Activated CD8-positive, alpha-beta memory T cell treated with anti-CD3 and anti-CD28 coated beads, Interleukin-2, amount 10 ng/mL, durations not matched to agents 7 days and 5 days (primary cell): ENCODE results near the gene MBOAT1. TPM values are rescaled to one million over a fixed set of nuclear protein-coding genes. Genes with fewer than 3 reads are reported as not detected.

Experiments used
- ATAC-seq: fragments of 150-1000 bp; cut with Tn5 transposase; one replicate; pipeline ENCODE4 v1.10.0; 2021; ENCODE audit warnings: moderate library complexity
- CTCF ChIA-PET: fragments of 350-600 bp; sonication (Branson Sonifier 250); formaldehyde crosslinking; loops from one replicate; lab custom pipeline; 2021; ENCODE audit warnings: antibody characterized with exemption; lab: Charles Lee
- DNase-seq: peaks from one replicate; pipeline ENCODE4 v3.0.0-alpha.2; 2020
- H3K27ac Mint-ChIP-seq: one replicate; pipeline ENCODE4 v1.8.0; 2021; ENCODE audit warnings: mild to moderate bottlenecking, mixed read lengths
- H3K27me3 Mint-ChIP-seq: one replicate; pipeline ENCODE4 v1.8.0; 2021; ENCODE audit warnings: mixed read lengths
- H3K36me3 Mint-ChIP-seq: one replicate; pipeline ENCODE4 v1.8.0; 2021; ENCODE audit warnings: mild to moderate bottlenecking, mixed read lengths
- H3K4me1 Mint-ChIP-seq: one replicate; pipeline ENCODE4 v1.8.0; 2021; ENCODE audit warnings: mixed read lengths
- H3K4me3 Mint-ChIP-seq: one replicate; pipeline ENCODE4 v1.8.0; 2021; ENCODE audit warnings: mild to moderate bottlenecking, moderate library complexity, mixed read lengths
- H3K9me3 Mint-ChIP-seq: one replicate; pipeline ENCODE4 v1.8.0; 2022; ENCODE audit warnings: low read depth, mixed read lengths
- total RNA-seq, 2 experiments: library from RNA; stranded (reverse); gene quantifications; one replicate each; pipeline ENCODE4 v1.2.3, GENCODE V29; 2021

Gene MBOAT1
- total RNA-seq, 2 experiments from 2014 or later = 17.7 to 22.6 TPM

DNA sequence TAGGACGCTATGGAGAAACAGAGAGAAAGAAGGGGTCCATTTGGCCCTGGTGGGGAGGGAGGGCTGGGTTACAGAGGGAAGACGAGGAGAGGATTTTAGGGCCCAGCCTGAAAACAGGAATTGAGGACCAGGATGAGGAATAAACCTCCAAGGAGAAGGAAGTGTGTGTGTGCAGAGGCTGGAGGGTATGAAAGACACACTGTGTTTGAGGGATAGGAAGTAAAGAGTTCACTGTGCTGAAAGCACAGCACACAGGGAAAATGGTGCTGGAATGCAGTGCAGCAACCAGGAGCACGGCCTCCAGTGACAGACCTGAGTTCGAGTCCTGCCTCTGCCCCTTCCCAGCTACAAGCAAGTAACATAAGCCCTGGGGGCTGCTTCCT, 7.8 kb downstream of the MBOAT1 start:
- Mint-ChIP-seq H3K4me1 (peaks cover 81% of the 10 kb centered on the region), H3K9me3 (no peaks in the 10 kb centered on the region), H3K27ac (peak overlapping the region; percentile 61), H3K27me3 (no peaks in the 10 kb centered on the region), H3K36me3 (peaks cover 25% of the 10 kb centered on the region), H3K4me3 (no peak overlapping the region)
- no peak for ATAC-seq
- CTCF ChIA-PET = interaction anchor here (2.4 kb wide), 1 partner anchor 8 kb away, joined by 13 read pairs; the partner anchor contains the start of gene MBOAT1
- DNase-seq = no peak

GRCh38 chr6:20203561-20204511, 8.4 kb downstream of the MBOAT1 start:
- Mint-ChIP-seq H3K4me3 (no peak overlapping the region), H3K36me3 (peaks cover 27% of the 10 kb centered on the region), H3K4me1 (peaks cover 80% of the 10 kb centered on the region), H3K9me3 (no peaks in the 10 kb centered on the region), H3K27me3 (no peaks in the 10 kb centered on the region), H3K27ac (peak overlapping the region; percentile 61)
- DNase-seq (no peak), ATAC-seq (no peak)
- CTCF ChIA-PET = interaction anchor here (2.4 kb wide), 1 partner anchor 9 kb away, joined by 13 read pairs; the partner anchor contains the start of gene MBOAT1

DNA sequence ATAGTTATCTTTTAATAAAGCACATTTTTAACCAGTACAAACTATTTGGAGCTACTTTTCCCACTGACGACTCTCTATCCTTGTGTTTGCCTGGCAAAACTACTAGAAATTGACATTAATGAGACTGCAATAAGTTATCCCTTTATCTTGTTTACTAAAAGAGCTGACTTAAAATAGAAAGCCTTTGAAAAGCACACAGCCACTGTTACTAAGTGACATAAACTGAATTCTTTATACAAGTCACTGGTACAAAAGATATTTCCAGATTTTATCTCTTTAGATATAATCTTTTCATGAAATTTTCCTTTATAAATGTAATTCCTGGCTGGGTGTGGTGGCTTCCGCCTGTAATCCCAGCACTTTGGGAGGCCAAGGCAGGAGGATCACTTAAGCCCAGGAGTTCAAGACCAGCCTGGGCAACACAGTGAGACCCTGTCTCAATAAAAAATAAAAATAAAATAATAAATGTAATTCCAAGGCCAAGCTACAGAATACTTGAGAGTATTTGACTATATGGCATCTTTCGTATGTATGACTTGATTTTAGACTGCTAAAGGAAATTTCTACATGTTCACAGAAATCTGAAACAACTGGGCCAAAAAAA, 9.5 kb downstream of the MBOAT1 start:
- DNase-seq (no peak), ATAC-seq (no peak)
- no peaks in the 10 kb centered on the region for H3K9me3 Mint-ChIP-seq
- H3K27me3 Mint-ChIP-seq = no peaks in the 10 kb centered on the region
- peaks cover 75% of the 10 kb centered on the region for H3K4me1 Mint-ChIP-seq
- peaks cover 32% of the 10 kb centered on the region for H3K36me3 Mint-ChIP-seq
- H3K27ac Mint-ChIP-seq = peak overlapping the region; percentile 91
- CTCF ChIA-PET = interaction anchor here (2.1 to 2.4 kb wide), 2 partner anchors 10 to 76 kb away, joined by 7 to 13 read pairs; partner anchors contain the start of gene MBOAT1
- peak overlapping the region; percentile 46 for H3K4me3 Mint-ChIP-seq

DNA sequence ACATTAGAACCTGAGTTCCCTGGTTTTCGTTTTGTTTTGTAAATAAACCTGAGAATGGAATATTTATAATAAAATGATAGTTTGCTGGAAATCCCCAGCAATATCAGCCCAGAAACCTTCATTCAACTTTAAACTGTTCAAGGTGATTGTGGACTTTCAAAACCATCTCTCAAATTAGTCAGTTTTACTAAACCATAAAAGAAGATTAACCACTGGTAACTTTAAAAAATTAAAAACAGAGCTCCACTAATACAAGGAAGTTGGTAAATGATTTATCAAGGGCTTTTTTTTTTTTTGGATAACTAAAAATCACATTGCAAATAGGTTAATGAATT, 10.0 kb downstream of the MBOAT1 start:
- no peaks in the 10 kb centered on the region for H3K27me3 Mint-ChIP-seq
- CTCF ChIA-PET = interaction anchor here (2.1 to 2.4 kb wide), 2 partner anchors 10 to 75 kb away, joined by 7 to 13 read pairs; partner anchors contain the start of gene MBOAT1
- peaks cover 74% of the 10 kb centered on the region for H3K4me1 Mint-ChIP-seq
- peaks cover 36% of the 10 kb centered on the region for H3K36me3 Mint-ChIP-seq
- DNase-seq (no peak), ATAC-seq (no peak)
- H3K9me3 Mint-ChIP-seq = no peaks in the 10 kb centered on the region
- peak overlapping the region; percentile 91 for H3K27ac Mint-ChIP-seq
- no peak overlapping the region for H3K4me3 Mint-ChIP-seq

GRCh38 chr6:20200761-20201630, 11.3 kb downstream of the MBOAT1 start:
- H3K36me3 Mint-ChIP-seq = peaks cover 35% of the 10 kb centered on the region
- peaks cover 63% of the 10 kb centered on the region for H3K4me1 Mint-ChIP-seq
- H3K27me3 Mint-ChIP-seq = no peaks in the 10 kb centered on the region
- peak overlapping the region; percentile 71 for H3K27ac Mint-ChIP-seq
- ATAC-seq = no peak
- no peaks in the 10 kb centered on the region for H3K9me3 Mint-ChIP-seq
- DNase-seq = no peak
- no peak overlapping the region for H3K4me3 Mint-ChIP-seq
- CTCF ChIA-PET = interaction anchor here (0.8 to 2.1 kb wide), 3 partner anchors 74 to 327 kb away, joined by 3 to 7 read pairs (median 4); no protein-coding TSS in a partner anchor

DNA sequence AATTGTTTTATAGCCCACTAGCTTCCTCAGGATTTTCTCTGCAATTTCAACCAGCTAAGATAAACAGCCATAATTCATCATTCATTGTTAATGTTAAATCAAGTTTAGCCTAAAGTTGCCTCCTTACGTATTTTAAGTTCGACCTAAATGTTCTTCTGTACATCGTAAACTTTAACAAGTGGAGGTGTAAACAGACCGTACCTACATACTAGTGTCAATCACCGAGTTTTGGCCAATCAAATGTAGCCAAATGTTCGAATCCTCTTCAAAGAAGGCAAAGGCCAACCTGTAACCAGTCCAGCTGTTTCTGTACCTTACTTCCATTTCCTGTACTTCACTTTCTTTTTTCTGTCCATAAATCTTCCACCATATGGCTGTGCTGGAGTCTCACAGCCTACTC, 13.5 kb downstream of the MBOAT1 start:
- H3K27me3 Mint-ChIP-seq = no peaks in the 10 kb centered on the region
- H3K4me3 Mint-ChIP-seq = no peak overlapping the region
- no peak for DNase-seq
- H3K4me1 Mint-ChIP-seq = peaks cover 46% of the 10 kb centered on the region
- ATAC-seq = no peak
- H3K27ac Mint-ChIP-seq = no peak overlapping the region
- CTCF ChIA-PET = no interaction called here
- no peaks in the 10 kb centered on the region for H3K9me3 Mint-ChIP-seq
- H3K36me3 Mint-ChIP-seq = peaks cover 32% of the 10 kb centered on the region

GRCh38 chr6:20198156-20198774, 14.0 kb downstream of the MBOAT1 start:
- Mint-ChIP-seq H3K9me3 (no peaks in the 10 kb centered on the region), H3K36me3 (peaks cover 33% of the 10 kb centered on the region), H3K27me3 (no peaks in the 10 kb centered on the region), H3K4me1 (peaks cover 42% of the 10 kb centered on the region), H3K4me3 (no peak overlapping the region), H3K27ac (no peak overlapping the region)
- ATAC-seq (no peak), DNase-seq (no peak)
- CTCF ChIA-PET = no interaction called here

GRCh38 chr6:20197251-20197650, 15.0 kb downstream of the MBOAT1 start:
- DNase-seq (no peak), ATAC-seq (no peak)
- Mint-ChIP-seq H3K27me3 (no peaks in the 10 kb centered on the region), H3K27ac (no peak overlapping the region), H3K4me1 (peaks cover 37% of the 10 kb centered on the region), H3K36me3 (peaks cover 37% of the 10 kb centered on the region), H3K9me3 (no peaks in the 10 kb centered on the region), H3K4me3 (no peak overlapping the region)
- CTCF ChIA-PET = interaction anchor here (0.6 kb wide), 1 partner anchor 174 kb away, joined by 3 read pairs; no protein-coding TSS in a partner anchor

GRCh38 chr6:20192625-20193024, 19.6 kb downstream of the MBOAT1 start:
- H3K4me3 Mint-ChIP-seq = no peak overlapping the region
- ATAC-seq (no peak), DNase-seq (no peak)
- peaks cover 45% of the 10 kb centered on the region for H3K36me3 Mint-ChIP-seq
- H3K27me3 Mint-ChIP-seq = no peaks in the 10 kb centered on the region
- CTCF ChIA-PET = interaction anchor here (0.6 kb wide), 1 partner anchor 1686 kb away, joined by 3 read pairs; no protein-coding TSS in a partner anchor
- peaks cover 2% of the 10 kb centered on the region for H3K9me3 Mint-ChIP-seq
- no peak overlapping the region for H3K27ac Mint-ChIP-seq
- H3K4me1 Mint-ChIP-seq = peaks cover 23% of the 10 kb centered on the region

GRCh38 chr6:20191992-20192391, 20.3 kb downstream of the MBOAT1 start:
- no peak overlapping the region for H3K27ac Mint-ChIP-seq
- peaks cover 21% of the 10 kb centered on the region for H3K4me1 Mint-ChIP-seq
- H3K36me3 Mint-ChIP-seq = peaks cover 47% of the 10 kb centered on the region
- no peak overlapping the region for H3K4me3 Mint-ChIP-seq
- CTCF ChIA-PET = no interaction called here
- ATAC-seq = no peak
- no peaks in the 10 kb centered on the region for H3K27me3 Mint-ChIP-seq
- DNase-seq = no peak
- H3K9me3 Mint-ChIP-seq = peaks cover 2% of the 10 kb centered on the region

- CTCF ChIA-PET = no interaction called here
- no peak overlapping the region for H3K4me3 Mint-ChIP-seq
- H3K36me3 Mint-ChIP-seq = peaks cover 54% of the 10 kb centered on the region
- H3K9me3 Mint-ChIP-seq = peaks cover 2% of the 10 kb centered on the region
- peaks cover 17% of the 10 kb centered on the region for H3K4me1 Mint-ChIP-seq
- no peak for ATAC-seq
- H3K27me3 Mint-ChIP-seq = no peaks in the 10 kb centered on the region
- DNase-seq = no peak
- no peak overlapping the region for H3K27ac Mint-ChIP-seq
These were observed 23.6 kb downstream of the MBOAT1 start for GRCh38 chr6:20188630-20189075.

DNA sequence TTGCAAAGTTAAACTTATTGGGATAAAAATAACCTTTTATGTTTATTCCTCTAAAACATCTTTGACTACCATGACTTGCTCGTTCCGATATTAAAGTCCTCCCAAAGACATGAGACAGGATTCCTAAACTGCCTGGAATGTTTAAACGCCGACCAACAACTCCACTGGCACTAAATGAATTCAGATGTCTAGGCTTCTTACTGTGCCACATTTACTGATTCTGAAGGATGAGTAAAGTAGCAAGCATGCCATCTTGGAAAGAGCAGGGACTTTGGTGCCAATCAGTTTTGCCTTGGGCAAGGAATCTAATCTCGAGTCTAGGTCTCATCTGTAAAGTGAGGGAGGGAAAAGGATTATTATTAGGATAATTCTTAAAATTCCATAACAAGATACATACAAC, 25.3 kb downstream of the MBOAT1 start:
- CTCF ChIA-PET = no interaction called here
- no peak for DNase-seq
- Mint-ChIP-seq H3K4me3 (no peak overlapping the region), H3K27ac (no peak overlapping the region), H3K27me3 (no peaks in the 10 kb centered on the region), H3K4me1 (peaks cover 12% of the 10 kb centered on the region), H3K36me3 (peaks cover 60% of the 10 kb centered on the region), H3K9me3 (peaks cover 4% of the 10 kb centered on the region)
- ATAC-seq = no peak
